ENCODE measurements around the gene TNFAIP8L3.

Gene TNFAIP8L3

DNA sequence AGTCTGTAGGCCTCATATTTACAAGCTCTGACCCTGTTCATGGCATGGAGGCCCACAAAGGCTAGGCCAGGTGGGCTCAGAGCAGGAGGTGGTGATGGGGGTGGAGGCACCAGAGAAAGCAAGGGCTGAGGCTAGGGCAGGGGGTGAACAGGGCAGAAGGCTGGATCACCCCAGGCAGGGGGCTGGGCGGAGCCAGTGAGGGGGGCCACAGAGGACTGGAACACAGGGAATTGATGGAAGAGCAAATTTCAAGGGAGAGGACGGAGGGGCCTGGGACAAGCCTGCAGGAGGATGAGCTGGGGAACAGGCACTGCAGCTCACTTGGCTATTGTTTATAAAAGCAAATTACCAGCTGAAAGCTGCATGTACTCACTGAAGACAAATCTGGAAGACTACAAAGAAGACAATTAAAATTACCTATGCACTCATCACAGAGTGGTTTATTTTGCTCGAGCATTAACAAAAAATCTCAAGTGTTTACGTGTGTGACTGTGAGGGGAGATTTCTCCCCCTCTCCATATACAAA is 11.0 kb downstream of the TNFAIP8L3 start:
- no peaks in the 10 kb centered on the region for H3K9me3 ChIP-seq (ENCODE audit: insufficient read depth, low read length)
- no peak overlapping the region for H3K4me2 ChIP-seq (ENCODE audit: low read depth, low read length, poor library complexity, severe bottlenecking)
- TF ChIP-seq, protein P1, sequence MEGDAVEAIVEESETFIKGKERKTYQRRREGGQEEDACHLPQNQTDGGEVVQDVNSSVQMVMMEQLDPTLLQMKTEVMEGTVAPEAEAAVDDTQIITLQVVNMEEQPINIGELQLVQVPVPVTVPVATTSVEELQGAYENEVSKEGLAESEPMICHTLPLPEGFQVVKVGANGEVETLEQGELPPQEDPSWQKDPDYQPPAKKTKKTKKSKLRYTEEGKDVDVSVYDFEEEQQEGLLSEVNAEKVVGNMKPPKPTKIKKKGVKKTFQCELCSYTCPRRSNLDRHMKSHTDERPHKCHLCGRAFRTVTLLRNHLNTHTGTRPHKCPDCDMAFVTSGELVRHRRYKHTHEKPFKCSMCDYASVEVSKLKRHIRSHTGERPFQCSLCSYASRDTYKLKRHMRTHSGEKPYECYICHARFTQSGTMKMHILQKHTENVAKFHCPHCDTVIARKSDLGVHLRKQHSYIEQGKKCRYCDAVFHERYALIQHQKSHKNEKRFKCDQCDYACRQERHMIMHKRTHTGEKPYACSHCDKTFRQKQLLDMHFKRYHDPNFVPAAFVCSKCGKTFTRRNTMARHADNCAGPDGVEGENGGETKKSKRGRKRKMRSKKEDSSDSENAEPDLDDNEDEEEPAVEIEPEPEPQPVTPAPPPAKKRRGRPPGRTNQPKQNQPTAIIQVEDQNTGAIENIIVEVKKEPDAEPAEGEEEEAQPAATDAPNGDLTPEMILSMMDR (IDR thresholded peaks at IDR 0.05; ENCODE audit: insufficient read depth, low read length, poor library complexity, severe bottlenecking), result no peak
- no peak for TF ChIP-seq EZH2phosphoT487 (conservative IDR thresholded peaks at IDR 0.05; ENCODE audit: low read length)
- H2AFZ ChIP-seq (ENCODE audit: low read depth, low read length, severe bottlenecking), result no peak overlapping the region
- H3K27me3 ChIP-seq (ENCODE audit: low read length), result no peaks in the 10 kb centered on the region
- no peak overlapping the region for H3K9ac ChIP-seq (ENCODE audit: low read length)
- H3K36me3 ChIP-seq (ENCODE audit: low read length), result no peaks in the 10 kb centered on the region
- H3F3A ChIP-seq (ENCODE audit: insufficient read depth), result no peaks in the 10 kb centered on the region
- no peaks in the 10 kb centered on the region for H4K20me1 ChIP-seq (ENCODE audit: low read depth, low read length)
- H3K4me3 ChIP-seq (ENCODE audit: insufficient read depth, low read length, poor library complexity, severe bottlenecking), result no peak overlapping the region
- no peaks in the 10 kb centered on the region for H3K9me2 ChIP-seq (replicated peaks; ENCODE audit: insufficient read depth, low read length)
- H3K79me2 ChIP-seq (ENCODE audit: insufficient read depth, low read length), result no peaks in the 10 kb centered on the region
- no peak overlapping the region for H3K27ac ChIP-seq (ENCODE audit: low read depth, low read length)

DNA sequence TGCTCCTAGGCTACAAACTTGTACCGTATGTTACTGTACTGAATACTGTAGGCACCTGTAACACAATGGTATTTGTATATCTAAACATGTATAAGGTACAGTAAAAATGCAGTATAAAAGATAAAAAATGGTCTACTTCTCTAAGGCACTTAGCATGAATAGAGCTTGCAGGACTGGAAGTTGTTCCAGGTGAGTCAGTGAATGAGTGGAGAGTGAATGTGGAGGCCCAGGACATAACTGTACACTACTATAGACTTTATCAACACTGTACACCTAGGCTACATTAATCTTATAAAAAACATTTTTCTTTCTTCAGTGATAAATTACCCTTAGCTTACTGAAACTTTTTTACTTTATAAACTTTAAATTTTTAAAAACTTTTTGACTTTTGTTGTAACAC is 12.5 kb downstream of the TNFAIP8L3 start:
- TF ChIP-seq EZH2phosphoT487 (conservative IDR thresholded peaks at IDR 0.05; ENCODE audit: low read length), result no peak
- TF ChIP-seq, protein P1 (IDR thresholded peaks at IDR 0.05; ENCODE audit: insufficient read depth, low read length, poor library complexity, severe bottlenecking), result no peak
- H3K9me3 ChIP-seq (ENCODE audit: insufficient read depth, low read length), result no peaks in the 10 kb centered on the region
- H3K9me2 ChIP-seq (replicated peaks; ENCODE audit: insufficient read depth, low read length), result no peaks in the 10 kb centered on the region
- H2AFZ ChIP-seq (ENCODE audit: low read depth, low read length, severe bottlenecking), result no peak overlapping the region
- H3K27me3 ChIP-seq (ENCODE audit: low read length), result no peaks in the 10 kb centered on the region
- H3K27ac ChIP-seq (ENCODE audit: low read depth, low read length), result no peak overlapping the region
- H3K4me2 ChIP-seq (ENCODE audit: low read depth, low read length, poor library complexity, severe bottlenecking), result no peak overlapping the region
- no peaks in the 10 kb centered on the region for H3K79me2 ChIP-seq (ENCODE audit: insufficient read depth, low read length)
- no peaks in the 10 kb centered on the region for H3F3A ChIP-seq (ENCODE audit: insufficient read depth)
- H3K36me3 ChIP-seq (ENCODE audit: low read length), result no peaks in the 10 kb centered on the region
- H3K9ac ChIP-seq (ENCODE audit: low read length), result no peak overlapping the region
- H3K4me3 ChIP-seq (ENCODE audit: insufficient read depth, low read length, poor library complexity, severe bottlenecking), result no peak overlapping the region
- H4K20me1 ChIP-seq (ENCODE audit: low read depth, low read length), result no peaks in the 10 kb centered on the region

DNA sequence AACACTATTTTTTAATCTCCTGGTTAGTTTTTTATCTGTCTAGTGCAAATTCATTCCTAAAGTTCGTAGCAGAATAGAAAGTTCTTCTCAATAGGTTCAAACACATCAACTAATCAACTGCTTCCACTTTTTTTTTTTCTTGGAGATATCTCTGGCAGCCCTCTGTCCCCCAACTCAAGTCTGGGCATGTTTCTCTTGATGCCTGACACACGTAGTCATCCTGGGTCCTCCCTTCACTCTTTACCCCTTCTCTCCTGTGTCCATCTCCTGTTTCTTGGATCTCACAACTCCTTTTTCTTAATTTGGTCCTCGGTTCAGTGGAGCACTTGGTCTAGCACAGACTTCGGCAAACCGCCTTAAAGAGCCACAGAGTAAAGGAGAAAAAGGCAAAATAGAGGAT is 14.4 kb downstream of the TNFAIP8L3 start:
- no peak overlapping the region for H3K9ac ChIP-seq (ENCODE audit: low read length)
- no peak for TF ChIP-seq EZH2phosphoT487 (conservative IDR thresholded peaks at IDR 0.05; ENCODE audit: low read length)
- TF ChIP-seq, protein P1 (IDR thresholded peaks at IDR 0.05; ENCODE audit: insufficient read depth, low read length, poor library complexity, severe bottlenecking), result no peak
- no peaks in the 10 kb centered on the region for H3K79me2 ChIP-seq (ENCODE audit: insufficient read depth, low read length)
- no peaks in the 10 kb centered on the region for H3F3A ChIP-seq (ENCODE audit: insufficient read depth)
- peak overlapping the region; percentile 34 for H3K4me2 ChIP-seq (ENCODE audit: low read depth, low read length, poor library complexity, severe bottlenecking)
- H3K27me3 ChIP-seq (ENCODE audit: low read length), result no peaks in the 10 kb centered on the region
- no peaks in the 10 kb centered on the region for H3K9me2 ChIP-seq (replicated peaks; ENCODE audit: insufficient read depth, low read length)
- H2AFZ ChIP-seq (ENCODE audit: low read depth, low read length, severe bottlenecking), result peak overlapping the region; percentile 30
- no peak overlapping the region for H3K4me3 ChIP-seq (ENCODE audit: insufficient read depth, low read length, poor library complexity, severe bottlenecking)
- no peaks in the 10 kb centered on the region for H4K20me1 ChIP-seq (ENCODE audit: low read depth, low read length)
- H3K27ac ChIP-seq (ENCODE audit: low read depth, low read length), result no peak overlapping the region
- H3K9me3 ChIP-seq (ENCODE audit: insufficient read depth, low read length), result no peaks in the 10 kb centered on the region
- no peaks in the 10 kb centered on the region for H3K36me3 ChIP-seq (ENCODE audit: low read length)

Data from SU-DHL-6 (cell line).